ENCODE measurements around the gene PSME1. TPM values are rescaled to one million over a fixed set of nuclear protein-coding genes. Genes with fewer than 3 reads are reported as not detected.

PSME1 gene
- total and polyA plus RNA-seq, 2 of the 13 experiments (the other 11 are each of a cell fraction or from before 2014, with no cell fraction given): 159 to 608 TPM

- TF ChIP-seq DNMT1 (CRISPR knock-in tag; IDR thresholded peaks at IDR 0.05): 0 out of 2 replicates have a peak, but pooled peaks have one; percentile 24
- TF ChIP-seq MNT (IDR thresholded peaks at IDR 0.05): no peak
- TF ChIP-seq GLI4 (CRISPR knock-in tag; IDR thresholded peaks at IDR 0.05; ENCODE audit: borderline replicate concordance): no peak
- TF ChIP-seq ZSCAN25 (CRISPR knock-in tag; IDR thresholded peaks at IDR 0.05): no peak
- peak; percentile 66 for TF ChIP-seq AGO1 (IDR thresholded peaks at IDR 0.05; ENCODE audit: low read depth, low read length, poor library complexity, severe bottlenecking)
- no peak for TF ChIP-seq ZHX1 (CRISPR knock-in tag; IDR thresholded peaks at IDR 0.05; ENCODE audit: low read depth)
- no peak for TF ChIP-seq KDM1A (CRISPR knock-in tag; IDR thresholded peaks at IDR 0.05)
- TF ChIP-seq NPAS2 (CRISPR knock-in tag; IDR thresholded peaks at IDR 0.05; ENCODE audit: borderline replicate concordance): no peak
- TF ChIP-seq KDM3A (CRISPR knock-in tag; IDR thresholded peaks at IDR 0.05; ENCODE audit: low read depth): no peak
- TF ChIP-seq XBP1 (CRISPR knock-in tag; IDR thresholded peaks at IDR 0.05): no peak
- no peak for TF ChIP-seq RCOR2 (CRISPR knock-in tag; IDR thresholded peaks at IDR 0.05)
- no peak for TF ChIP-seq CCAR2 (optimal IDR thresholded peaks at IDR 0.05; ENCODE audit: low read depth, low read length)
- peak; percentile 44; the same call in 1 of the 2 replicates for TF ChIP-seq HIVEP1 (CRISPR knock-in tag; IDR thresholded peaks at IDR 0.05)
- no peak for TF ChIP-seq ZNF816 (CRISPR knock-in tag; IDR thresholded peaks at IDR 0.05; ENCODE audit: borderline replicate concordance)
- TF ChIP-seq PLRG1 (conservative IDR thresholded peaks at IDR 0.05): no peak
- TF ChIP-seq TRAFD1 (CRISPR knock-in tag; IDR thresholded peaks at IDR 0.05; ENCODE audit: borderline replicate concordance): no peak
- TF ChIP-seq HMGXB3 (CRISPR knock-in tag; IDR thresholded peaks at IDR 0.05; ENCODE audit: borderline replicate concordance): no peak
- TF ChIP-seq EP300 (IDR thresholded peaks at IDR 0.05; ENCODE audit: low read depth in 2 of 2, low read length in 2 of 2): no peak
- no peak for TF ChIP-seq EP300 (CRISPR knock-in tag; IDR thresholded peaks at IDR 0.05; ENCODE audit: borderline replicate concordance)
Observed at GRCh38 chr14:24171422-24172260, 35.6 kb downstream of the PSME1 start, which contains the start of gene REC8 (continued).

Data from HepG2 (cell line).